ENCODE measurements around the gene SCP2D1.

GRCh38 chr20:18856873-18857272 is 43.3 kb downstream of the SCP2D1 start:
- TF ChIP-seq CTCF (IDR thresholded peaks at IDR 0.05) (no peak), POLR2A (IDR thresholded peaks at IDR 0.05) (no peak)
